Measurements from ENCODE around the gene THOC7. TPM values are rescaled to one million over a fixed set of nuclear protein-coding genes. Genes with fewer than 3 reads are reported as not detected.

THOC7 gene
- total and polyA plus RNA-seq, 2 experiments from 2014 or later: 61.7 to 67.3 TPM

Small RNAs within 50 kb of the gene (small RNA-seq; reads per million reads assigned to genes)
- gene SCAANT1: not detected

Other genes with a start within 250 kb of the THOC7 start
- gene SNTN, start 211.1 kb downstream of the THOC7 start, total RNA-seq: not detected in 2 replicates
- gene SNTN, start 211.1 kb downstream of the THOC7 start, polyA plus RNA-seq: not detected in 2 replicates
- not detected in 2 replicates for gene C3orf49, start 44.5 kb downstream of the THOC7 start, total RNA-seq
- 0.11 TPM in 1 of 2 replicates, not detected in the other for gene C3orf49, start 44.5 kb downstream of the THOC7 start, polyA plus RNA-seq
- 14.1 and 14.4 TPM in 2 replicates for gene ATXN7, start 62 bp upstream of the THOC7 start, total RNA-seq
- 3.0 and 7.5 TPM in 2 replicates for gene ATXN7, start 62 bp upstream of the THOC7 start, polyA plus RNA-seq
- not detected in 2 replicates for gene SCAANT1, start 48.6 kb upstream of the THOC7 start, total RNA-seq
- gene SCAANT1, start 48.6 kb upstream of the THOC7 start, polyA plus RNA-seq: 1.1 TPM in 1 of 2 replicates, not detected in the other
- 99.6 and 101 TPM in 2 replicates for gene PSMD6, start 159.7 kb upstream of the THOC7 start, total RNA-seq
- gene PSMD6, start 159.7 kb upstream of the THOC7 start, polyA plus RNA-seq: 104 and 111 TPM in 2 replicates